ENCODE data around the gene TENM4. TPM values are rescaled to one million over a fixed set of nuclear protein-coding genes. Genes with fewer than 3 reads are reported as not detected.

The TENM4 gene
- total RNA-seq, 1 donor from 2014 or later = 50.7 TPM

DNA sequence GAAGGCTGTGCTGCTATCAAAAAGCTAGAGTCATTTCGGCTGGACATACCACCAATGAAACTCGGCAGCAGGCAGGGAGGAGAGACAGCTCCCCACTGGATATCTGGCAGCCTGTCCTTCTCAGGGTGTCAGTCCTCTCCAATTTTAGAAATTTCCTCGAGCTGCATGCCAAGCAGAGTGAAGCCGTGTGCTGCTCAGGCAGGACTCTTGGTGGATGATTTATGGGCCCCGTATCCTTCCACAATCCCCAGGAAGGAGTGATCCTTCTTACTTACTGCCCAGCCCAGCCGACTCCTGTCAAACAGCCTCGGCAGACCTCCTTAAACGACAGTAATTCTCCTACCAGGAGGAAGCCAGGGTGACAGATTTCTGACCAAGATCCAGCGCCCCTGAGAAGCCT lies 410.4 kb downstream of the TENM4 start:
- no peak for DNase-seq
- no peaks in the 10 kb centered on the region for H3K36me3 Mint-ChIP-seq (ENCODE audit: unreplicated experiment)
- peaks cover 2% of the 10 kb centered on the region for H3K9me3 Mint-ChIP-seq (ENCODE audit: unreplicated experiment)
- TF ChIP-seq CTCF (IDR thresholded peaks at IDR 0.05; ENCODE audit: partially characterized antibody, unreplicated experiment) = no peak
- H3K4me1 Mint-ChIP-seq (ENCODE audit: low read depth, unreplicated experiment) = peaks cover 18% of the 10 kb centered on the region
- no peaks in the 10 kb centered on the region for H3K27me3 Mint-ChIP-seq (ENCODE audit: unreplicated experiment)
- no peak overlapping the region for H3K27ac Mint-ChIP-seq (ENCODE audit: unreplicated experiment)
- no peak overlapping the region for H3K4me3 Mint-ChIP-seq (ENCODE audit: unreplicated experiment)

DNA sequence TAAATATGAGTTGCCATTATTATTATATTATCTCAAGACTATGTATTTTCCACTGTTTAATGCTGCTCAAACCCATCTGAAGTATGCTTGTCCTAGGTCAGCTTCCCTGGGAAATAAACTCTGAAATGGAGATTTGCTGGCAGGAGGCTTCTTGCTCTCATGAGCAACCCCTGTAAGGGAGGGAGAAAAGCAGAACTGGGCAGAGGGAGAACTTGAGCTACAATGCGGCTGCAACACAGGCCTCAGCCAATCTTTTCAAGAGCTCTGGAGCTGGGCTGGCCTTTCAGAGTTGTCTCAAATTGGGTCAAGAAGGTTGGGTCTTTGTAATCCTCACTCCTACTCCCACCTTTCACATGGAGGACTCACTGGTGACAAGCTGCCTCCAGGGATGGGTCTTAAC lies 412.6 kb downstream of the TENM4 start:
- no peaks in the 10 kb centered on the region for H3K36me3 Mint-ChIP-seq (ENCODE audit: unreplicated experiment)
- H3K27ac Mint-ChIP-seq (ENCODE audit: unreplicated experiment) = no peak overlapping the region
- no peak overlapping the region for H3K4me3 Mint-ChIP-seq (ENCODE audit: unreplicated experiment)
- no peak for TF ChIP-seq CTCF (IDR thresholded peaks at IDR 0.05; ENCODE audit: partially characterized antibody, unreplicated experiment)
- H3K9me3 Mint-ChIP-seq (ENCODE audit: unreplicated experiment) = peaks cover 2% of the 10 kb centered on the region
- H3K4me1 Mint-ChIP-seq (ENCODE audit: low read depth, unreplicated experiment) = peaks cover 18% of the 10 kb centered on the region
- no peaks in the 10 kb centered on the region for H3K27me3 Mint-ChIP-seq (ENCODE audit: unreplicated experiment)
- no peak for DNase-seq

DNA sequence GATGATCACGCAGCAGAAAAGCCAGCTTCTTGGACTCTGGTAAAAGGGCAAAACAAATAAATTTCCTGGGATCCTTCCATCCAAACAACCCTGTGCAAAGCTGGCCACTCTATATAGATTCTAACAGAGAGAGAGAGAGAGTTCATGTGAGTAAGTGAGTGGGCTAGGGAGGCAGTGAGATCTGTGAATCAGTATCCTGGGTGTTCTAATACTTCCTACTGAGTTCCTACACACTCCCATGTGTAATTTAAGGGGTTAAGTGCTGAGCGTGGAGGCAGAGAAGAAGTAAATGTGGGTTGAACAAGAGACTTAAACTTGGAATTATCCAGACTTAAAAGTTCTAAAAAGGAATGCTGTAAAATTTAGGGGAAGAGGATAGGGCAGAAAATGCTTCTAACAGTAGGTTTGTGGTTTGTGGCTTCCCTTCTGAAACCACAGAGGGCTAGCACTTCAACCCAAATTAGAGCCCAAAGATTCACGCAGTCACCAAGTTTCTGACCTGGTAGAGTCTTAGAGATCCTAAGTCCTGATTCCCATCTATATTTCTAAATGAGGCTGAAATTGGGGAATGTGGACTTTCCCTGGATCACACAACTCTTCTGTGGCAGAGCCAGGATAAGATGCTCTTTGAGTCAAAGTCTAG lies 413.9 kb downstream of the TENM4 start:
- Mint-ChIP-seq H3K4me3 (ENCODE audit: unreplicated experiment) (no peak overlapping the region), H3K4me1 (ENCODE audit: low read depth, unreplicated experiment) (peaks cover 18% of the 10 kb centered on the region), H3K27me3 (ENCODE audit: unreplicated experiment) (no peaks in the 10 kb centered on the region), H3K27ac (ENCODE audit: unreplicated experiment) (no peak overlapping the region), H3K36me3 (ENCODE audit: unreplicated experiment) (no peaks in the 10 kb centered on the region), H3K9me3 (ENCODE audit: unreplicated experiment) (peaks cover 2% of the 10 kb centered on the region)
- DNase-seq = no peak
- TF ChIP-seq CTCF (IDR thresholded peaks at IDR 0.05; ENCODE audit: partially characterized antibody, unreplicated experiment) = no peak

- Mint-ChIP-seq H3K27ac (ENCODE audit: unreplicated experiment) (no peak overlapping the region), H3K4me3 (ENCODE audit: unreplicated experiment) (no peak overlapping the region), H3K4me1 (ENCODE audit: low read depth, unreplicated experiment) (peaks cover 10% of the 10 kb centered on the region), H3K36me3 (ENCODE audit: unreplicated experiment) (no peaks in the 10 kb centered on the region), H3K9me3 (ENCODE audit: unreplicated experiment) (no peaks in the 10 kb centered on the region), H3K27me3 (ENCODE audit: unreplicated experiment) (peaks cover 3% of the 10 kb centered on the region)
- no peak for DNase-seq
- no peak for TF ChIP-seq CTCF (IDR thresholded peaks at IDR 0.05; ENCODE audit: partially characterized antibody, unreplicated experiment)
Measured at GRCh38 chr11:79025622-79026021, 415.2 kb downstream of the TENM4 start.

GRCh38 chr11:79025097-79025496 lies 415.7 kb downstream of the TENM4 start:
- H3K4me3 Mint-ChIP-seq (ENCODE audit: unreplicated experiment) = no peak overlapping the region
- H3K36me3 Mint-ChIP-seq (ENCODE audit: unreplicated experiment) = no peaks in the 10 kb centered on the region
- H3K4me1 Mint-ChIP-seq (ENCODE audit: low read depth, unreplicated experiment) = peaks cover 7% of the 10 kb centered on the region
- no peak for TF ChIP-seq CTCF (IDR thresholded peaks at IDR 0.05; ENCODE audit: partially characterized antibody, unreplicated experiment)
- no peak for DNase-seq
- no peak overlapping the region for H3K27ac Mint-ChIP-seq (ENCODE audit: unreplicated experiment)
- H3K9me3 Mint-ChIP-seq (ENCODE audit: unreplicated experiment) = no peaks in the 10 kb centered on the region
- H3K27me3 Mint-ChIP-seq (ENCODE audit: unreplicated experiment) = peaks cover 3% of the 10 kb centered on the region
